ENCODE results near the gene KCTD7. TPM values are rescaled to one million over a fixed set of nuclear protein-coding genes. Genes with fewer than 3 reads are reported as not detected.
"Not testable (repeated sequence)": the region's sequence is repeated elsewhere in the genome, so short reads cannot be mapped to it uniquely, and the experiment has no call there.

KCTD7 gene
- 26.9 TPM for total RNA-seq

- peak; percentile 95 for ATAC-seq
- peak; percentile 99 for DNase-seq (ENCODE audit: low spot score)
- intact Hi-C loops (cut with DNase I): no loop called here
Measured at GRCh38 chr7:66628361-66629221, at the start of gene KCTD7. Gene KCTD7 (plus strand): TSS chr7:66628881. CDS start chr7:66629065, 184 bp downstream.

- DNase-seq (ENCODE audit: low spot score); ATAC-seq; intact Hi-C loops (cut with DNase I): not testable (repeated sequence)
Measured at GRCh38 chr7:66580380-66580779, 48.3 kb upstream of the KCTD7 start.

GRCh38 chr7:66582816-66583489 lies 45.7 kb upstream of the KCTD7 start:
- DNase-seq (ENCODE audit: low spot score); intact Hi-C loops (cut with DNase I); ATAC-seq: not testable (repeated sequence)

- intact Hi-C loops (cut with DNase I): no loop called here
- ATAC-seq: no peak
- DNase-seq (ENCODE audit: low spot score): no peak
Measured at GRCh38 chr7:66583490-66584110, 45.1 kb upstream of the KCTD7 start.

- no peak for DNase-seq (ENCODE audit: low spot score)
- intact Hi-C loops (cut with DNase I): no loop called here
- ATAC-seq: no peak
Measured at GRCh38 chr7:66586181-66586580, 42.5 kb upstream of the KCTD7 start.

- DNase-seq (ENCODE audit: low spot score); ATAC-seq; intact Hi-C loops (cut with DNase I): not testable (repeated sequence)
Measured at GRCh38 chr7:66588226-66588625, 40.5 kb upstream of the KCTD7 start.

GRCh38 chr7:66588856-66589570 lies 39.7 kb upstream of the KCTD7 start:
- intact Hi-C loops (cut with DNase I); ATAC-seq; DNase-seq (ENCODE audit: low spot score): not testable (repeated sequence)

GRCh38 chr7:66590302-66591057 lies 38.2 kb upstream of the KCTD7 start:
- DNase-seq (ENCODE audit: low spot score); intact Hi-C loops (cut with DNase I); ATAC-seq: not testable (repeated sequence)

- DNase-seq (ENCODE audit: low spot score); intact Hi-C loops (cut with DNase I): not testable (repeated sequence)
- peak; percentile 54 for ATAC-seq
Measured at GRCh38 chr7:66591058-66591798, 37.5 kb upstream of the KCTD7 start.

GRCh38 chr7:66591799-66592596 lies 36.7 kb upstream of the KCTD7 start:
- ATAC-seq: peak; percentile 98

GRCh38 chr7:66592597-66593146 lies 36.0 kb upstream of the KCTD7 start:
- intact Hi-C loops (cut with DNase I); DNase-seq (ENCODE audit: low spot score); ATAC-seq: not testable (repeated sequence)

More at GRCh38 chr7:66591799-66592596, 36.7 kb upstream of the KCTD7 start:
- DNase-seq (ENCODE audit: low spot score): peak; percentile 94
- intact Hi-C loops (cut with DNase I): no loop called here

- ATAC-seq; intact Hi-C loops (cut with DNase I); DNase-seq (ENCODE audit: low spot score): not testable (repeated sequence)
Measured at GRCh38 chr7:66594082-66594481, 34.6 kb upstream of the KCTD7 start.

GRCh38 chr7:66597461-66597860 lies 31.2 kb upstream of the KCTD7 start:
- ATAC-seq: no peak
- intact Hi-C loops (cut with DNase I): no loop called here
- DNase-seq (ENCODE audit: low spot score): no peak

- no peak for DNase-seq (ENCODE audit: low spot score)
- no peak for ATAC-seq
- intact Hi-C loops (cut with DNase I): no loop called here
Measured at GRCh38 chr7:66602159-66602558, 26.5 kb upstream of the KCTD7 start.

- DNase-seq (ENCODE audit: low spot score) (no peak), ATAC-seq (no peak)
- intact Hi-C loops (cut with DNase I): no loop called here
Measured at GRCh38 chr7:66604198-66604597, 24.5 kb upstream of the KCTD7 start.

- intact Hi-C loops (cut with DNase I); DNase-seq (ENCODE audit: low spot score); ATAC-seq: not testable (repeated sequence)
Measured at GRCh38 chr7:66606540-66607291, 22.0 kb upstream of the KCTD7 start.
